GM12878 (cell line): Measurements from ENCODE around the gene NKAIN1. TPM values are rescaled to one million over a fixed set of nuclear protein-coding genes. Genes with fewer than 3 reads are reported as not detected.

Source experiments
- ATAC-seq: fragments of 200-7000 bp; cut with Tn5 transposase; 3 replicates; pipeline ENCODE4 v1.9.1; 2020; ENCODE audit warnings: mild to moderate bottlenecking, moderate library complexity
- BruUV-seq: library from RNA; stranded (reverse); fragments of 400-500 nt; replicated peaks from 2 replicates; lab custom pipeline; 2021; lab: Mats Ljungman, UMichigan
- CTCF ChIA-PET: fragments of 300-600 bp; sonication (Branson Sonifier 250); formaldehyde crosslinking; extraction: SDS; loops from one replicate; lab custom pipeline; 2021; ENCODE audit warnings: inconsistent platforms; lab: Yijun Ruan, JAX
- POLR2A ChIA-PET: fragments of 350-600 bp; formaldehyde crosslinking; extraction: SDS; loops from one replicate; lab custom pipeline; 2021; ENCODE audit warnings: inconsistent platforms; lab: Charles Lee
- RAD21 ChIA-PET: fragments of 300-600 bp; sonication (Branson Sonifier 250); formaldehyde crosslinking; loops from one replicate; lab custom pipeline; 2023; ENCODE audit warnings: antibody characterized with exemption; ENCODE audit not compliant: unreplicated experiment; lab: Charles Lee
- SMC1A ChIA-PET: fragments of 300-600 bp; sonication (Branson Sonifier 250); formaldehyde crosslinking; loops from one replicate; lab custom pipeline; 2023; ENCODE audit not compliant: unreplicated experiment, uncharacterized antibody; lab: Charles Lee
- DNase-seq: peaks from one replicate; pipeline ENCODE4 v3.0.0-alpha.2; 2011; ENCODE audit warnings: low read depth, low spot score
- FAIRE-seq: peaks from 3 replicates; lab custom pipeline; 2011; peaks lifted over from hg19 to GRCh38; lab: Jason Lieb, UNC
- H2AFZ ChIP-seq: 2 replicates; pipeline ENCODE4 v1.6.0; 2011; ENCODE audit warnings: low read depth, low read length, control low read depth; ENCODE audit not compliant: control insufficient read depth
- H3K27ac ChIP-seq: 2 replicates; pipeline ENCODE4 v1.5.1; 2011; ENCODE audit warnings: control low read depth; ENCODE audit not compliant: control insufficient read depth, insufficient read depth
- H3K27me3 ChIP-seq, 2 experiments: replicated peaks in 1 of 2; 2 replicates each; pipeline versions ENCODE4 v1.6.0 to v1.6.1; 2011; ENCODE audit warnings: low read length in 1 of 2; ENCODE audit not compliant: control insufficient read depth in 2 of 2, insufficient read depth in 2 of 2
- H3K36me3 ChIP-seq, 2 experiments: 2 replicates each; pipeline ENCODE4 v1.5.1; 2011; ENCODE audit warnings: low read length in 1 of 2; ENCODE audit not compliant: control insufficient read depth in 2 of 2, insufficient read depth in 2 of 2
- H3K4me1 ChIP-seq: 2 replicates; pipeline ENCODE4 v1.6.1; 2011; ENCODE audit warnings: mild to moderate bottlenecking, low read length, moderate library complexity, mixed read lengths; ENCODE audit not compliant: control insufficient read depth, insufficient read depth
- H3K4me2 ChIP-seq: 2 replicates; pipeline ENCODE4 v1.6.0; 2011; ENCODE audit warnings: control low read depth; ENCODE audit not compliant: control insufficient read depth, insufficient read depth
- H3K4me3 ChIP-seq: fragments of 200-600 bp; sonication (generic); 2 replicates; pipeline ENCODE4 v1.5.1; 2016
- H3K79me2 ChIP-seq: 2 replicates; pipeline ENCODE4 v1.6.0; 2011; ENCODE audit warnings: low read length; ENCODE audit not compliant: control insufficient read depth, insufficient read depth
- H3K9ac ChIP-seq: 2 replicates; pipeline ENCODE4 v1.8.0; 2011; ENCODE audit warnings: low read length, control low read depth, mixed read lengths; ENCODE audit not compliant: control insufficient read depth, insufficient read depth
- H3K9me3 ChIP-seq: replicated peaks from 3 replicates; pipeline ENCODE4 v1.5.1; 2011; ENCODE audit warnings: mild to moderate bottlenecking, low read length; ENCODE audit not compliant: control insufficient read depth, insufficient read depth
- H4K20me1 ChIP-seq: 2 replicates; pipeline ENCODE4 v1.6.0; 2011; ENCODE audit not compliant: control insufficient read depth, insufficient read depth
- ASH2L ChIP-seq: fragments of 300-600, 200-600 bp; sonication (generic); IDR thresholded peaks from 2 replicates; pipeline ENCODE4 v1.6.1; 2017; ENCODE audit warnings: low read depth, mild to moderate bottlenecking, borderline replicate concordance
- CHD1 ChIP-seq: IDR thresholded peaks from 2 replicates; pipeline ENCODE4 v1.6.1; 2012; ENCODE audit warnings: low read depth, low read length, improper control_type of control experiment
- E4F1 ChIP-seq: fragments of 450-650 bp; IDR thresholded peaks from 2 replicates; pipeline ENCODE4 v1.6.1; 2018; ENCODE audit warnings: borderline replicate concordance, mild to moderate bottlenecking; ENCODE audit not compliant: partially characterized antibody
- NFIC ChIP-seq: IDR thresholded peaks from 2 replicates; pipeline ENCODE4 v1.6.1; 2012; ENCODE audit warnings: low read depth, mild to moderate bottlenecking, inconsistent platforms, low read length, moderate library complexity
- NRF1 ChIP-seq: conservative IDR thresholded peaks from 2 replicates; pipeline ENCODE4 v1.6.1; 2011; ENCODE audit warnings: mild to moderate bottlenecking, low read depth, low read length, improper control_type of control experiment
- POLR2AphosphoS5 ChIP-seq: IDR thresholded peaks from 2 replicates; pipeline ENCODE4 v1.6.1; 2011; ENCODE audit warnings: mild to moderate bottlenecking, low read length, inconsistent platforms
- PRDM15 ChIP-seq: fragments of 450-650 bp; formaldehyde crosslinking; IDR thresholded peaks from 2 replicates; pipeline ENCODE4 v1.4.0; 2020; ENCODE audit warnings: mild to moderate bottlenecking, moderate library complexity
- SMAD1 ChIP-seq: fragments of 450-650 bp; IDR thresholded peaks from 2 replicates; pipeline ENCODE4 v1.6.1; 2018; ENCODE audit warnings: mild to moderate bottlenecking, low read depth; ENCODE audit not compliant: partially characterized antibody
- WGBS: methylation state at CpG from one replicate; pipeline ENCODE4 v1.1.6; 2016; ENCODE audit warnings: low lambda C conversion rate; ENCODE audit not compliant: insufficient replicate concordance, insufficient coverage; ENCODE audit errors: missing lambda C conversion rate; 5-methylcytosine and 5-hydroxymethylcytosine counted together
- in situ Hi-C: fragments of 300-500 bp; cut with MboI; formaldehyde crosslinking; loops from 9 replicates; pipeline ENCODE4 v1.14.3; 2018; ENCODE audit warnings: mixed read lengths
- intact Hi-C: fragments of 100-400 bp; cut with micrococcal nuclease; formaldehyde crosslinking; loops from one replicate; pipeline ENCODE4 v1.14.2; 2022; ENCODE audit not compliant: unreplicated experiment
- polyA plus RNA-seq, 11 experiments: library from polyadenylated mRNA; depleted of rRNA in 4 of 11; unstranded in 6 of 11; stranded (reverse) in 5 of 11; fragments of >200 nt; fragmentation: Nextera tagmentation in 4 of 11; fragmentation: Illumina TruSeq in 1 of 11; extraction: Ambion mirVana in 4 of 11; extraction: Trizol in 1 of 11; gene quantifications; 1 replicate in 1 of 11; 2 replicates in 10 of 11; pipeline versions ENCODE4 v1.2.1 to v1.2.3, GENCODE V29; 2011 to 2016; ENCODE audit warnings: inconsistent platforms in 2 of 11, missing spikeins in 2 of 11, low read depth in 1 of 11
- total RNA-seq, 4 experiments: library from RNA; depleted of rRNA in 3 of 4; stranded (reverse); fragments of >200 nt in 3 of 4; fragmentation: Illumina TruSeq in 1 of 4; extraction: Trizol in 1 of 4; gene quantifications; 2 replicates each; pipeline versions ENCODE4 v1.2.1 to v1.2.3, GENCODE V29; 2013 to 2021
- TF ChIP-seq, protein P1 (sequence below): IDR thresholded peaks from 2 replicates; pipeline ENCODE4 v1.6.1; 2011; ENCODE audit warnings: borderline replicate concordance, low read depth, mild to moderate bottlenecking, moderate library complexity, mixed read lengths, low read length; ENCODE audit not compliant: insufficient read depth; ENCODE audit errors: extremely low read length

Gene NKAIN1
- total and polyA plus RNA-seq, 10 of the 15 experiments (the other 5 are each of a cell fraction or from before 2014, with no cell fraction given), result not detected

DNA sequence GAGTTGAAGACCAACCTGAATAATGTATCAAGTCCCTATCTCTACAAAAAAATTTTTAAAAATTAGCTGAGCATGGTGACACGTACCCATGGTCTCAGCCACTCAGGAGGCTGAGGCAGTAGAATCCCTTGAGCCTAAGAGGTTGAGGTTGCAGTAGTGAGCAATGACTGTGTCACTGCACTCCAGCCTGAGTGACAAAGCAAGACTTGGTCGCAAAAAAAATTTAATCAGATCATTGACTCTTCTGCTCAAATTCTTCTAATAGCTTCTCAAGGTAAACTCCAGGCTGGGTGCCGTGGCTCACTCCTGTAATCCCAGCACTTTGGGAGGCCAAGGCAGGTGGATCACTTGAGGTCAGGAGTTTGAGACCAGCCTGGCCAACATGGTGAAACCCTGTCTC lies 88.3 kb downstream of the NKAIN1 start:
- no peaks in the 10 kb centered on the region for H3K36me3 ChIP-seq
- no peak overlapping the region for H3K4me3 ChIP-seq
- FAIRE-seq (no peak), ATAC-seq (no peak), DNase-seq (no peak)
- no TSS peak for BruUV-seq
- H3K9me3 ChIP-seq, result no peaks in the 10 kb centered on the region
- intact Hi-C loops, result no loop called here
- 0 out of 2 replicates have a peak, but pooled peaks cover 3% of the 10 kb centered on the region for H3K4me1 ChIP-seq
- H2AFZ ChIP-seq, result no peak overlapping the region
- H3K27ac ChIP-seq, result no peak overlapping the region
- in situ Hi-C loops, result no loop called here
- no peak overlapping the region for H3K9ac ChIP-seq
- no peak overlapping the region for H3K4me2 ChIP-seq
- WGBS, result 47% methylated on average over 3 of the region's 3 CpGs
- H3K79me2 ChIP-seq, result no peaks in the 10 kb centered on the region
- TF ChIP-seq, protein P1, sequence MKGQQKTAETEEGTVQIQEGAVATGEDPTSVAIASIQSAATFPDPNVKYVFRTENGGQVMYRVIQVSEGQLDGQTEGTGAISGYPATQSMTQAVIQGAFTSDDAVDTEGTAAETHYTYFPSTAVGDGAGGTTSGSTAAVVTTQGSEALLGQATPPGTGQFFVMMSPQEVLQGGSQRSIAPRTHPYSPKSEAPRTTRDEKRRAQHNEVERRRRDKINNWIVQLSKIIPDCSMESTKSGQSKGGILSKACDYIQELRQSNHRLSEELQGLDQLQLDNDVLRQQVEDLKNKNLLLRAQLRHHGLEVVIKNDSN, result no peak
- SMC1A ChIA-PET, result interaction anchor here (1.3 kb wide), 1 partner anchor 10 kb away, joined by 4 read pairs; no protein-coding TSS in a partner anchor
- no peaks in the 10 kb centered on the region for H3K27me3 ChIP-seq
- RAD21 ChIA-PET, result no interaction called here
- no peaks in the 10 kb centered on the region for H4K20me1 ChIP-seq
- POLR2A ChIA-PET, result no interaction called here
- CTCF ChIA-PET, result interaction anchor here (1.0 to 1.6 kb wide), 6 partner anchors 11 to 398 kb away, joined by 3 to 5 read pairs (median 3); no protein-coding TSS in a partner anchor

GRCh38 chr1:31148409-31148808 lies 91.3 kb downstream of the NKAIN1 start:
- no peak for DNase-seq
- WGBS, result 63% methylated on average over 1 of the region's 1 CpG
- ChIA-PET SMC1A (no interaction called here), CTCF (interaction anchor here (0.8 kb wide), 1 partner anchor 154 kb away, joined by 4 read pairs; no protein-coding TSS in a partner anchor), POLR2A (no interaction called here), RAD21 (no interaction called here)
- Histone ChIP-seq H3K9ac (no peak overlapping the region), H4K20me1 (no peaks in the 10 kb centered on the region), H3K27ac (no peak overlapping the region), H3K4me3 (no peak overlapping the region), H2AFZ (no peak overlapping the region), H3K4me2 (no peak overlapping the region), H3K27me3 (no peaks in the 10 kb centered on the region), H3K4me1 (no peaks in the 10 kb centered on the region), H3K9me3 (no peaks in the 10 kb centered on the region), H3K79me2 (no peaks in the 10 kb centered on the region), H3K36me3 (no peaks in the 10 kb centered on the region)
- no peak for ATAC-seq
- FAIRE-seq, result no peak
- no TSS peak for BruUV-seq
- in situ Hi-C loops (no loop called here), intact Hi-C loops (no loop called here)
- TF ChIP-seq POLR2AphosphoS5, result no peak
- no peak for TF ChIP-seq ASH2L
- TF ChIP-seq NRF1, result no peak
- no peak for TF ChIP-seq SMAD1
- TF ChIP-seq CHD1, result no peak
- no peak for TF ChIP-seq PRDM15 (CRISPR knock-in tag)
- TF ChIP-seq E4F1, result no peak
- TF ChIP-seq NFIC, result no peak
